Mucosa of stomach (tissue), 1 donor: ENCODE measurements around the gene CNTNAP2.
"Not testable (repeated sequence)": the region's sequence is repeated elsewhere in the genome, so short reads cannot be mapped to it uniquely, and the experiment has no call there.

ENCODE experiments used
- H3K27me3 ChIP-seq: one replicate; pipeline ENCODE4 v1.7.0; 2013; ENCODE audit warnings: mild to moderate bottlenecking, low read length; ENCODE audit not compliant: control insufficient read depth, insufficient read depth
- H3K36me3 ChIP-seq: one replicate; pipeline ENCODE4 v1.7.0; 2013; ENCODE audit warnings: low read length; ENCODE audit not compliant: control insufficient read depth, insufficient read depth
- H3K4me1 ChIP-seq: one replicate; pipeline ENCODE4 v1.7.0; 2013; ENCODE audit warnings: mild to moderate bottlenecking, low read length; ENCODE audit not compliant: control insufficient read depth, insufficient read depth
- H3K4me3 ChIP-seq: one replicate; pipeline ENCODE4 v1.7.0; 2013; ENCODE audit warnings: low read length
- H3K9ac ChIP-seq: one replicate; pipeline ENCODE4 v1.7.0; 2013; ENCODE audit warnings: mild to moderate bottlenecking, low read length, moderate library complexity
- H3K9me3 ChIP-seq: one replicate; pipeline ENCODE4 v1.7.0; 2013; ENCODE audit warnings: mild to moderate bottlenecking, low read length, moderate library complexity; ENCODE audit not compliant: control insufficient read depth
- donor health status: Pancreatic carcinoma.

The CNTNAP2 gene

GRCh38 chr7:148447221-148447849, 2330.7 kb downstream of the CNTNAP2 start:
- Histone ChIP-seq H3K36me3 (no peaks in the 10 kb centered on the region), H3K4me1 (no peaks in the 10 kb centered on the region), H3K4me3 (no peak overlapping the region), H3K9me3 (no peaks in the 10 kb centered on the region), H3K27me3 (no peaks in the 10 kb centered on the region), H3K9ac (no peak overlapping the region)

GRCh38 chr7:148451526-148451925, 2334.9 kb downstream of the CNTNAP2 start:
- not testable (repeated sequence) for H3K27me3 ChIP-seq, H3K4me3 ChIP-seq, H3K9ac ChIP-seq, H3K9me3 ChIP-seq, H3K36me3 ChIP-seq, H3K4me1 ChIP-seq

GRCh38 chr7:148456351-148456750, 2339.8 kb downstream of the CNTNAP2 start:
- Histone ChIP-seq H3K9me3 (no peaks in the 10 kb centered on the region), H3K36me3 (no peaks in the 10 kb centered on the region), H3K9ac (no peak overlapping the region), H3K27me3 (no peaks in the 10 kb centered on the region), H3K4me3 (no peak overlapping the region), H3K4me1 (no peaks in the 10 kb centered on the region)

GRCh38 chr7:148457310-148457921, 2340.8 kb downstream of the CNTNAP2 start:
- no peaks in the 10 kb centered on the region for H3K27me3 ChIP-seq
- H3K9me3 ChIP-seq: no peaks in the 10 kb centered on the region
- H3K36me3 ChIP-seq: no peaks in the 10 kb centered on the region
- H3K4me1 ChIP-seq: no peaks in the 10 kb centered on the region
- no peak overlapping the region for H3K9ac ChIP-seq
- no peak overlapping the region for H3K4me3 ChIP-seq

- no peak overlapping the region for H3K9ac ChIP-seq
- H3K4me1 ChIP-seq: no peaks in the 10 kb centered on the region
- H3K9me3 ChIP-seq: no peaks in the 10 kb centered on the region
- no peaks in the 10 kb centered on the region for H3K27me3 ChIP-seq
- no peaks in the 10 kb centered on the region for H3K36me3 ChIP-seq
- H3K4me3 ChIP-seq: no peak overlapping the region
Observed at GRCh38 chr7:148458263-148458662, 2341.7 kb downstream of the CNTNAP2 start.

GRCh38 chr7:148461392-148462179, 2345.0 kb downstream of the CNTNAP2 start:
- H3K4me1 ChIP-seq: no peaks in the 10 kb centered on the region
- H3K9ac ChIP-seq: no peak overlapping the region
- no peak overlapping the region for H3K4me3 ChIP-seq
- no peaks in the 10 kb centered on the region for H3K36me3 ChIP-seq
- no peaks in the 10 kb centered on the region for H3K9me3 ChIP-seq
- H3K27me3 ChIP-seq: no peaks in the 10 kb centered on the region

- H3K36me3 ChIP-seq, H3K4me1 ChIP-seq, H3K4me3 ChIP-seq, H3K27me3 ChIP-seq, H3K9me3 ChIP-seq, H3K9ac ChIP-seq: not testable (repeated sequence)
Observed at GRCh38 chr7:148462774-148463173, 2346.2 kb downstream of the CNTNAP2 start.

GRCh38 chr7:148463210-148463609, 2346.6 kb downstream of the CNTNAP2 start:
- H3K9ac ChIP-seq: no peak overlapping the region
- H3K36me3 ChIP-seq: no peaks in the 10 kb centered on the region
- H3K27me3 ChIP-seq: no peaks in the 10 kb centered on the region
- H3K4me3 ChIP-seq: no peak overlapping the region
- no peaks in the 10 kb centered on the region for H3K9me3 ChIP-seq
- no peaks in the 10 kb centered on the region for H3K4me1 ChIP-seq

- H3K9ac ChIP-seq: no peak overlapping the region
- H3K27me3 ChIP-seq: no peaks in the 10 kb centered on the region
- no peaks in the 10 kb centered on the region for H3K36me3 ChIP-seq
- H3K9me3 ChIP-seq: no peaks in the 10 kb centered on the region
- H3K4me3 ChIP-seq: no peak overlapping the region
- H3K4me1 ChIP-seq: no peaks in the 10 kb centered on the region
Observed at GRCh38 chr7:148464947-148465346, 2348.3 kb downstream of the CNTNAP2 start.

- not testable (repeated sequence) for H3K27me3 ChIP-seq, H3K9me3 ChIP-seq, H3K36me3 ChIP-seq, H3K4me1 ChIP-seq, H3K4me3 ChIP-seq, H3K9ac ChIP-seq
Observed at GRCh38 chr7:148465441-148465840, 2348.8 kb downstream of the CNTNAP2 start.

GRCh38 chr7:148466120-148466519, 2349.5 kb downstream of the CNTNAP2 start:
- no peak overlapping the region for H3K4me3 ChIP-seq
- H3K4me1 ChIP-seq: no peaks in the 10 kb centered on the region

GRCh38 chr7:148468700-148469098, 2352.1 kb downstream of the CNTNAP2 start:
- no peak overlapping the region for H3K9ac ChIP-seq
- peaks cover 2% of the 10 kb centered on the region for H3K27me3 ChIP-seq
- H3K4me3 ChIP-seq: no peak overlapping the region
- no peaks in the 10 kb centered on the region for H3K36me3 ChIP-seq
- H3K4me1 ChIP-seq: no peaks in the 10 kb centered on the region
- no peaks in the 10 kb centered on the region for H3K9me3 ChIP-seq

More at GRCh38 chr7:148466120-148466519, 2349.5 kb downstream of the CNTNAP2 start:
- H3K9me3 ChIP-seq: no peaks in the 10 kb centered on the region
- H3K36me3 ChIP-seq: no peaks in the 10 kb centered on the region
- H3K27me3 ChIP-seq: no peaks in the 10 kb centered on the region
- no peak overlapping the region for H3K9ac ChIP-seq
